SU-DHL-6 (cell line): ENCODE measurements around the gene PIK3C2B.

Source experiments
- H2AFZ ChIP-seq: fragments of 200-600 bp; sonication (generic); 2 replicates; pipeline ENCODE4 v1.6.1; 2014; ENCODE audit warnings: low read depth, mild to moderate bottlenecking, moderate library complexity, mixed read lengths, antibody characterized with exemption, low read length; ENCODE audit not compliant: severe bottlenecking
- H3F3A ChIP-seq: fragments of 200-600 bp; shearing (Covaris generic); 2 replicates; pipeline ENCODE4 v1.6.0; 2016; ENCODE audit warnings: antibody characterized with exemption, mild to moderate bottlenecking; ENCODE audit not compliant: insufficient read depth
- H3K27ac ChIP-seq: fragments of 200-600 bp; sonication (generic); 2 replicates; pipeline ENCODE4 v1.5.1; 2016; ENCODE audit warnings: low read depth, mild to moderate bottlenecking, low read length, moderate library complexity, mixed read lengths
- H3K27me3 ChIP-seq: fragments of 200-600 bp; sonication (generic), shearing (Covaris generic); 2 replicates; pipeline ENCODE4 v1.6.0; 2014; ENCODE audit warnings: mild to moderate bottlenecking, low read length
- H3K36me3 ChIP-seq: fragments of 200-600 bp; sonication (generic); 2 replicates; pipeline ENCODE4 v1.6.1; 2014; ENCODE audit warnings: mild to moderate bottlenecking, low read length, mixed read lengths
- H3K4me2 ChIP-seq: fragments of 300-600, 200-600 bp; shearing (Covaris generic), sonication (generic); 2 replicates; pipeline ENCODE4 v1.6.0; 2014; ENCODE audit warnings: low read length, low read depth, mild to moderate bottlenecking; ENCODE audit not compliant: poor library complexity, severe bottlenecking
- H3K4me3 ChIP-seq: fragments of 200-600 bp; sonication (generic); 2 replicates; pipeline ENCODE4 v1.5.1; 2014; ENCODE audit warnings: antibody characterized with exemption, low read length, mild to moderate bottlenecking, mixed read lengths; ENCODE audit not compliant: insufficient read depth, poor library complexity, severe bottlenecking
- H3K79me2 ChIP-seq: fragments of 200-600 bp; sonication (generic); 2 replicates; pipeline ENCODE4 v1.6.1; 2014; ENCODE audit warnings: mild to moderate bottlenecking, low read length, moderate library complexity; ENCODE audit not compliant: insufficient read depth
- H3K9ac ChIP-seq: fragments of 200-600 bp; sonication (generic); 2 replicates; pipeline ENCODE4 v1.7.0; 2014; ENCODE audit warnings: mild to moderate bottlenecking, low read length
- H3K9me2 ChIP-seq: fragments of 200-600 bp; sonication (generic); replicated peaks from 2 replicates; pipeline ENCODE4 v1.6.1; 2014; ENCODE audit warnings: low read length; ENCODE audit not compliant: insufficient read depth
- H3K9me3 ChIP-seq: fragments of 200-600 bp; sonication (generic); 2 replicates; pipeline ENCODE4 v1.6.1; 2014; ENCODE audit warnings: low read length, mixed read lengths; ENCODE audit not compliant: insufficient read depth
- H4K20me1 ChIP-seq: fragments of 200-600 bp; sonication (generic); 2 replicates; pipeline ENCODE4 v1.6.1; 2014; ENCODE audit warnings: low read depth, mild to moderate bottlenecking, antibody characterized with exemption, low read length, moderate library complexity, mixed read lengths
- CTCF ChIP-seq: fragments of 200-600 bp; sonication (generic); IDR thresholded peaks from one replicate; pipeline ENCODE4 v1.5.1; 2017; ENCODE audit warnings: antibody characterized with exemption, mild to moderate bottlenecking, low read length, moderate library complexity; ENCODE audit not compliant: insufficient read depth, poor library complexity, severe bottlenecking
- EZH2phosphoT487 ChIP-seq: fragments of 200-600 bp; sonication (generic), shearing (Covaris generic); conservative IDR thresholded peaks from 2 replicates; pipeline ENCODE4 v1.6.1; 2018; ENCODE audit warnings: mild to moderate bottlenecking, antibody characterized with exemption, low read length, moderate library complexity, mixed read lengths

PIK3C2B gene

DNA sequence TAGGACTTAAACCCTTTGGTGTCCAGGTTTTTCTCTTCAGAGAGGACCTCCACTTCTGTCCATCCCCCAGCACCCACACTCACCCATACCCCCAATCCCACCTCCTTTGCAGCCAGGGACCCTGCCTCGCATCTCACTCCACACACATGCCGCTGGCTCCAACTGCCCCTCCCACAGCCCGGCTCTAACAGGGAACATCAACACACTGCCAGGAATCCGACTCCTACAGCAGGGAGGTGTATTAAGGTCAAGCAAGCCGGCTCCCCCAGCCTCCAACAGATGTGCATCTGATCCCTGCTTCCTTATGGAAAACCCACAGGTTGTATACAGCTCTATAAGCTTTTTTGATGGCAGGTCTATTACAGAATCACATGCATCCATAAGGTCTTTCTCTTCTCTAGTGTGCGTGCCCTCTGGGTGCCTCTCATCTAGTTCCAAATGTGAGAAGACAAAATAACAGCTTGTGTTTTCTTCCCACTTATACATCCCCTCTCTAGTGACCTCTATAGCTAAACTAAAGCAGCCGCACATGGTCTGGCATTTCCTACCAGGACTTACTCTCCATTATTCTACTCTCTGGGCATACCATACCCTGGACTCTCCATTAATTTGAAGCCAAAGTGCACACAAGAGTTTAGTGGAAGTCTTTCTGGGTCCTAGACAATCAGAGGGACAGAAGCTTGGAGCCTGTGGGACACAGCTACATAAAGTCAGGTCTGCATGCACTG, 16.3 kb downstream of the PIK3C2B start:
- no peak for TF ChIP-seq CTCF
- no peak for TF ChIP-seq EZH2phosphoT487
- no peaks in the 10 kb centered on the region for H3K9me2 ChIP-seq
- no peak overlapping the region for H3K9ac ChIP-seq
- H2AFZ ChIP-seq: no peak overlapping the region
- no peaks in the 10 kb centered on the region for H3K9me3 ChIP-seq
- no peaks in the 10 kb centered on the region for H3K27me3 ChIP-seq
- no peaks in the 10 kb centered on the region for H3F3A ChIP-seq
- H3K4me3 ChIP-seq: no peak overlapping the region
- no peaks in the 10 kb centered on the region for H3K79me2 ChIP-seq
- no peak overlapping the region for H3K4me2 ChIP-seq
- no peaks in the 10 kb centered on the region for H3K36me3 ChIP-seq
- no peaks in the 10 kb centered on the region for H4K20me1 ChIP-seq
- H3K27ac ChIP-seq: no peak overlapping the region

DNA sequence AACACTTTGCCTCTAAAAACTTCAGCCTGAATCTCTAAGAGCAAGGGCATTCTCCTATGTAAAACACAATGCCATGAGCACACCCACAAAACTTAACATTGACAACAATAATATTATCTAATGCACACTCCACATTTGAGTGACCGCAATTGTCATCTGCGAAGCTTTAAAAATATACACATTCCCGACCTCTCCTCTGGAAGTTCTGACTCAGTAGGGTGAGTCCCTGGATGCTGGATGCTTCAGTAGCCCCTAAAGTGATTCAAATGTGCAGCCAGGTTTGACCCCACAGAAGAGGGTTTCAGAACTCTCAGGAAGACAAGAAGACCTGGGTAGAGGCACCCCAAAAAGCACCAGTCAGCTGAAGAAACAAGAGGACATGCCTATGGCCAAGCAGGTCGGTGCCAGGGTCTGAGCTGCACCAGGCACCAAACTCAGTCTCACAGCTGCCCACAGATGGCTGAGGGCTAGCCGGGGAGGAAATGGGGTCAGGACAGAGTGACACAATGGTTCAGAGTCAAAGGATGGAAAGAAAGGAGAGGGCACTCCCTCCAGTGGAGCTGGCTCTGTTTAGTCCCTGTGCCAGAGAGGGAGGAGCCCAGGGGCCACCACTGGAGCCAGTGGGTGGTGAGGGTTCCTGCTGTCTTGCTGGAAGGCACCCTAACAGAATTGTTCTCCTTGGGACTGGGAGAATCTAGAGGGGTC, 17.4 kb downstream of the PIK3C2B start:
- no peak overlapping the region for H3K4me2 ChIP-seq
- H3K4me3 ChIP-seq: no peak overlapping the region
- H3K9ac ChIP-seq: no peak overlapping the region
- no peaks in the 10 kb centered on the region for H4K20me1 ChIP-seq
- H3K36me3 ChIP-seq: no peaks in the 10 kb centered on the region
- H2AFZ ChIP-seq: no peak overlapping the region
- H3K27ac ChIP-seq: no peak overlapping the region
- no peaks in the 10 kb centered on the region for H3K27me3 ChIP-seq
- H3K9me3 ChIP-seq: no peaks in the 10 kb centered on the region
- no peaks in the 10 kb centered on the region for H3F3A ChIP-seq
- no peaks in the 10 kb centered on the region for H3K9me2 ChIP-seq
- H3K79me2 ChIP-seq: no peaks in the 10 kb centered on the region
- no peak for TF ChIP-seq EZH2phosphoT487

- no peaks in the 10 kb centered on the region for H3K9me3 ChIP-seq
- no peak overlapping the region for H3K27ac ChIP-seq
- H3K27me3 ChIP-seq: no peaks in the 10 kb centered on the region
- TF ChIP-seq EZH2phosphoT487 (no peak), CTCF (no peak)
- no peaks in the 10 kb centered on the region for H4K20me1 ChIP-seq
- H3K79me2 ChIP-seq: no peaks in the 10 kb centered on the region
- no peak overlapping the region for H2AFZ ChIP-seq
- H3K36me3 ChIP-seq: no peaks in the 10 kb centered on the region
- H3K9me2 ChIP-seq: no peaks in the 10 kb centered on the region
- no peak overlapping the region for H3K4me2 ChIP-seq
- no peak overlapping the region for H3K4me3 ChIP-seq
- no peaks in the 10 kb centered on the region for H3F3A ChIP-seq
- H3K9ac ChIP-seq: no peak overlapping the region
Measured at GRCh38 chr1:204476563-204476962, 18.0 kb downstream of the PIK3C2B start.
